ENCODE data around the gene HLA-DRB1. TPM values are rescaled to one million over a fixed set of nuclear protein-coding genes. Genes with fewer than 3 reads are reported as not detected.
"Not testable (repeated sequence)": the region's sequence is repeated elsewhere in the genome, so short reads cannot be mapped to it uniquely, and the experiment has no call there.

The HLA-DRB1 gene
- total RNA-seq, 2 donors from 2014 or later, result 45.9 to 90.4 TPM

DNA sequence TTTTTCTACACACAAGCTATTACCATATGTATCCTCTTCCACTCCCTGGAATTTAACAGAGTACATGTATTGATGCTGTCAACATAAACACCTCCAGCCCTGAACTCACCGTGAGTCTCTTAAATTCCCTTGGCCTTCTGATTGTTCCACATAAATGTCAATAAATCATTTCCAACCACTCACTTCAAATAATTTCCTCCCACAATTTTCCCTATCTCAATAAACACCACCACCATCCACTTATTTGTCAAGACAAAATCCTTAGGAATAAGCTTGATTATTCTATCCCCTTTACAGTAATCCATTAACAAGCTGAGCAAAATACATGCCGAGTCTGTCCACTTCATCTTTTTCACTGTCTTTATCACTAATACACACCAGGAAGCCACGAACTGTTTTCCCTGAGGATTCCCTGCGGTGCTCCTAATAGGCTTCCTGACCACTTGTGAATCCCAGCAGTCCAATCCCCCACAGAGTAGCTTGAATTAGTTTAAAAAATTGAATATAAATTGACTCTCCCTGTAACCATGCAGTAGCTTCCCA lies 19.2 kb downstream of the HLA-DRB1 start:
- intact Hi-C loops (cut with DNase I), result no loop called here
- no peak for DNase-seq
- no peak for ATAC-seq

GRCh38 chr6:32568561-32568960 lies 21.1 kb downstream of the HLA-DRB1 start:
- intact Hi-C loops (cut with DNase I), result no loop called here
- ATAC-seq (no peak), DNase-seq (no peak)

DNA sequence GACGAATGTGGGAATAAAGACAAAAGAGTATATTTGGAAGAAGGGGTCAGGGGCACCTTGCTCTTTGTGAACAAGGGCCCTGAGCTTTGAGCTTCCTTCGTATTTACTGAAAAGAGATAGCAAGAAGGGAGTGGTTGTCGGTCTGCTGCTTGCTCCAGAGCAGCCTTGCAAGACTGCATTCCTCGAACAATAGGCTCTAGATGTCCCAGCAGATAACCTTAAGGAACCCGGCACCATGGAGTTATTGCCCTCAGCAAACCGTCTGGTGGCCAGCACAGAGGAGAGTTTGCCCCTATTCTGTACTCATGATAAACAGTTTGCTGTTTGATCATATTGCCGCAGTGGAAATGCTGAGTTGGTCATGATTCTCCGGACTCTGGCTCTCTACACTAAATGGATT lies 22.7 kb downstream of the HLA-DRB1 start:
- no peak for ATAC-seq
- DNase-seq, result no peak
- intact Hi-C loops (cut with DNase I), result no loop called here

GRCh38 chr6:32565511-32565910 lies 24.1 kb downstream of the HLA-DRB1 start:
- ATAC-seq, result no peak
- intact Hi-C loops (cut with DNase I), result no loop called here
- DNase-seq, result no peak

- no peak for ATAC-seq
- intact Hi-C loops (cut with DNase I), result no loop called here
Observed at GRCh38 chr6:32562940-32563339, 26.7 kb downstream of the HLA-DRB1 start.

GRCh38 chr6:32559747-32560146 lies 29.9 kb downstream of the HLA-DRB1 start:
- intact Hi-C loops (cut with DNase I), result no loop called here
- ATAC-seq (no peak), DNase-seq (no peak)

More at GRCh38 chr6:32562940-32563339, 26.7 kb downstream of the HLA-DRB1 start:
- no peak for DNase-seq

DNA sequence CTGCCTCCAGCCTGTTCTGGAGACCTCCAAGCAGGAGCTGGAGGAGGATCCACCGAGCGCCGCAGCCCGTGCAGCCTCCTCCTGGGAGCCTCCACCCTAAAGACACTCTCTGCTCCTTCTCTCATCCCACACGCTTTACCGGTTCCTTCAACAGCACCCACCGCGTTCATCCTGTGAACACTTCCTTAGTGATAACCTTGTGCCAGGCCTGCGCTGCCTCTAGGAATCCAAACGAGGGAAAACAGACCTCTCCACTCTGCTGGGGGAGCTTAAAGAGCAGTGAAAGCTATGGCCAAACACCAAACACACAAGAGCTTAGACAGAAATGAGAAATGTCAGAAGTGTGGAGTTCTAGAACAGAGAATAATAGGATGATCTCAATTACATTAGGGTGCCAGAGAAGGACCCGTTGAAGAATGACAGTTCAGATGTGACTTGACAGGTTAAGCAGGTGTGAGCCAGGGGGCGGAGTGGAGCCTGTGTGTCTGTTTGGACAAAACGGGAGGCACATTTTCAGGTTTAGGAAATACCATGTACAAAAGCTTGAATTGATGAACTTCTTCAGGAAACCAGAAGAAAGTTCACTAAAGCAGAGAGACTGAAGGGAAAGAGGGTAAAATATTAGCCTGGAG lies 31.1 kb downstream of the HLA-DRB1 start:
- ATAC-seq (no peak), DNase-seq (no peak)

DNA sequence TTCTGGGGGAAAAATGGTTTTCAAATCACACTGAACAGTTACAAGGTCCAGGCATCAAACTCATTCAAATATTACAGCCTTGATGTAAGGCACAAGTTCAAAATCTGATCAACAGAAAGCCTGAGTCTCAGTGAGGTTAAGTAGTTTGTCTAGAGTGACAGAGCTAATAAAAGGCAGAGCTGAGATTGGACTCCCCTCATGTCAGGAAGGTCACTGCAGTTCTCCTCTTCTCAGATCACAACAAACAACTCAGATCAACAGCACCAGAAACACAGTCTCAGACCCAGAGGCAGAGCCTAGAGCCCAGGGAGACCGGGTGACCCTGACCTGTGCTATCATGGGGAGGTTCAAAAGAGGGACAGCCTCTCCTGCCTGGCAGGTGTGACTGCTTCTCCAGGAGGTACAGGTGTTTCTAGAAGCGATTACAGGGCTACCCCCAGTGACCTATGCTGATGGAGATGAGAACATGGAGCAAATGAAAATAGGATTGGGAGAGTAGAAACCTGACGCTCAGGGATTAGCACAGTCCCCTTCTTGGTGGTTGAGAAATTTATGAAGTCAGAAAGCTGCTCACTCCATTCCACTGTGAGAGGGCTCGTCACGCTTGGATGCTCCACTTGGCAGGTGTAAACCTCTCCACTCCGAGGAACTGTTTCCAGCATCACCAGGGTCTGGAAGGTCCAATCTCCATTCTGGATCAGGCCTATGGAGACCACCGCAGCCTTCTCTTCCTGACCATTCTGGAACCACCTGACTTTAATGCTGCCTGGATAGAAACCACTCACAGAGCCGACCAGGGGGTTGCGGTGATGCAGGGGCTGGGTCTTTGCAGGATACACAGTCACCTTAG lies 35.3 kb downstream of the HLA-DRB1 start:
- no peak for ATAC-seq
- intact Hi-C loops (cut with DNase I), result no loop called here

More for the DNA sequence above, 31.1 kb downstream of the HLA-DRB1 start:
- intact Hi-C loops (cut with DNase I), result no loop called here

GRCh38 chr6:32553037-32553742 lies 36.5 kb downstream of the HLA-DRB1 start:
- DNase-seq, result no peak
- intact Hi-C loops (cut with DNase I), result no loop called here
- ATAC-seq, result no peak

More for the DNA sequence above, 35.3 kb downstream of the HLA-DRB1 start:
- no peak for DNase-seq

- no peak for ATAC-seq
- no peak for DNase-seq
- intact Hi-C loops (cut with DNase I), result no loop called here
Observed at GRCh38 chr6:32551410-32551809, 38.2 kb downstream of the HLA-DRB1 start.

DNA sequence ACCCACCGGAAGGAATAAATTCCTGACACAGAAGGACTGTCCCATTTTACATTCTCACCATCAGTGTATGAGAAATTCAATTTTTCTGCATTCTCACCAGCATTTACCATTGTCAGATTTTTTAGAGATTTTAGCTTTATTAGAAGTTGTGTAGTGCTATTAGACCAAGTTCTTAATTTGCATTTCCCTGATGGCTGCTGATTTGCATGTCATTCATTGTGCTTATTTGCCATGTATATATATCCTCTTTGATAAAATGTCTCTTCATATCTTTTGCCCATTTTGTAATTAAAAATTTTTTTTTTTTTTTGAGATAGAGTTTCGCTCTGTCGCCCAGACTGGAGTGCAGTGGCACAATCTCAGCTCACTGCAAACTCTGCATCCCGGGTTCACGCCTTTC lies 49.8 kb downstream of the HLA-DRB1 start:
- intact Hi-C loops (cut with DNase I), result no loop called here
- ATAC-seq (no peak), DNase-seq (no peak)

- peak in 1 of 2 donors; percentile 52 for ATAC-seq
- intact Hi-C loops (cut with DNase I); DNase-seq: not testable (repeated sequence)
Observed at GRCh38 chr6:32530431-32530793, 59.2 kb downstream of the HLA-DRB1 start.

GRCh38 chr6:32529697-32530430 lies 59.8 kb downstream of the HLA-DRB1 start, which contains the start of gene HLA-DRB5:
Gene HLA-DRB5 (minus strand): TSS chr6:32530287. CDS start chr6:32530224, 63 bp downstream.
- intact Hi-C loops (cut with DNase I), result no loop called here
- DNase-seq, result peak; percentile 22
- peak; percentile 78 to 93 for ATAC-seq

Other genes starting within 250 kb of the HLA-DRB1 start
- not detected for gene TSBP1, start 217.9 kb downstream of the HLA-DRB1 start, total RNA-seq
- gene BTNL2, start 182.7 kb downstream of the HLA-DRB1 start, total RNA-seq, result not detected
- gene HLA-DRA, start 150.0 kb downstream of the HLA-DRB1 start, total RNA-seq, result 100 to 1,000 TPM in 1 of 2 donors, 10 to 100 TPM in 1; 94.5 to 151 TPM
- 10 to 100 TPM; 27.1 to 82.9 TPM for gene HLA-DRB5, start 59.6 kb downstream of the HLA-DRB1 start, total RNA-seq
- gene HLA-DQA1, start 47.6 kb upstream of the HLA-DRB1 start, total RNA-seq, result 1 to 10 TPM; 7.7 to 8.3 TPM
- gene HLA-DQB1, start 76.8 kb upstream of the HLA-DRB1 start, total RNA-seq, result 10 to 100 TPM in 1 of 2 donors, 1 to 10 TPM in 1; 4.6 to 15.3 TPM
- 1 to 10 TPM; 1.1 to 3.5 TPM for gene HLA-DQA2, start 151.5 kb upstream of the HLA-DRB1 start, total RNA-seq
- gene HLA-DQB2, start 173.7 kb upstream of the HLA-DRB1 start, total RNA-seq, result 1 to 10 TPM; 1.3 to 4.1 TPM
- under 1 TPM; 0.24 to 0.27 TPM for gene HLA-DOB, start 227.2 kb upstream of the HLA-DRB1 start, total RNA-seq
- gene TAP2, start 248.9 kb upstream of the HLA-DRB1 start, total RNA-seq, result 10 to 100 TPM; 19.4 to 30.7 TPM

All from left cardiac atrium (tissue), 4 donors.